Sigmoid colon (tissue), 3 donors: Measurements from ENCODE around the gene DKK2.

Source experiments
- CTCF ChIP-seq, 4 experiments: fragments of 450-650 bp in 3 of 4; fragments of 200-600 bp in 1 of 4; IDR thresholded peaks; one replicate each; pipeline ENCODE4 v1.5.1; 2016 to 2019; ENCODE audit warnings: antibody characterized with exemption in 4 of 4, mild to moderate bottlenecking in 3 of 4, moderate library complexity in 2 of 4
- POLR2A ChIP-seq, 2 donors: fragments of 450-650 bp; IDR thresholded peaks; one replicate each; pipeline ENCODE4 v1.6.1; 2016; ENCODE audit warnings: antibody characterized with exemption in 2 of 2, mild to moderate bottlenecking in 2 of 2, moderate library complexity in 2 of 2

GRCh38 chr4:106875340-106875739, 160.8 kb downstream of the DKK2 start:
- TF ChIP-seq CTCF (IDR thresholded peaks at IDR 0.05) (no peak), POLR2A (IDR thresholded peaks at IDR 0.05) (no peak)
